Suprapubic skin (tissue), 4 donors: ENCODE measurements around the gene OR10J5.

ENCODE experiments used
- CTCF ChIP-seq, 2 donors: fragments of 200-600 bp in 1 of 2; fragments of 450-650 bp in 1 of 2; sonication (generic) in 1 of 2; IDR thresholded peaks; one replicate each; pipeline ENCODE4 v1.5.1; 2016 to 2019; ENCODE audit warnings: antibody characterized with exemption in 2 of 2, mild to moderate bottlenecking in 1 of 2, moderate library complexity in 1 of 2
- EP300 ChIP-seq: sonication (generic); formaldehyde crosslinking; IDR thresholded peaks from one replicate; pipeline ENCODE4 v1.6.1; 2017; ENCODE audit warnings: antibody characterized with exemption
- POLR2A ChIP-seq, 2 donors: fragments of 450-650 bp; IDR thresholded peaks; one replicate each; pipeline ENCODE4 v1.6.1; 2017; ENCODE audit warnings: antibody characterized with exemption in 2 of 2, mild to moderate bottlenecking in 2 of 2, moderate library complexity in 2 of 2
- POLR2AphosphoS5 ChIP-seq, 3 donors: sonication (generic); formaldehyde crosslinking; IDR thresholded peaks; one replicate each; pipeline ENCODE4 v1.6.1; 2017; ENCODE audit warnings: antibody characterized with exemption in 3 of 3

- TF ChIP-seq CTCF (IDR thresholded peaks at IDR 0.05) (no peak), POLR2A (IDR thresholded peaks at IDR 0.05) (no peak), EP300 (no peak), POLR2AphosphoS5 (IDR thresholded peaks at IDR 0.05) (no peak)
Measured at GRCh38 chr1:159548126-159548525, 12.3 kb upstream of the OR10J5 start.
